ENCODE results near the gene CELF1. TPM values are rescaled to one million over a fixed set of nuclear protein-coding genes. Genes with fewer than 3 reads are reported as not detected.

Gene CELF1
- total and polyA plus RNA-seq, 2 of the 13 experiments (the other 11 are each of a cell fraction or from before 2014, with no cell fraction given): 69.0 to 80.1 TPM

GRCh38 chr11:47565340-47566148 is 12.6 kb upstream of the CELF1 start, which contains the start of gene PTPMT1 (continued):
- no peak for TF ChIP-seq DPF2 (CRISPR knock-in tag; IDR thresholded peaks at IDR 0.05; ENCODE audit: borderline replicate concordance, low read depth)
- TF ChIP-seq CCAR2 (optimal IDR thresholded peaks at IDR 0.05; ENCODE audit: low read depth, low read length): no peak
- TF ChIP-seq NFE2L1 (CRISPR knock-in tag; IDR thresholded peaks at IDR 0.05; ENCODE audit: borderline replicate concordance): no peak
- no peak for TF ChIP-seq ESRRA (CRISPR knock-in tag; IDR thresholded peaks at IDR 0.05; ENCODE audit: low read depth)
- TF ChIP-seq PATZ1 (CRISPR knock-in tag; IDR thresholded peaks at IDR 0.05): peak; percentile 63
- no peak for TF ChIP-seq RFX1 (IDR thresholded peaks at IDR 0.05)
- no peak for TF ChIP-seq NCOR1 (IDR thresholded peaks at IDR 0.05; ENCODE audit: borderline replicate concordance, low read length)
- TF ChIP-seq KLF12 (CRISPR knock-in tag; IDR thresholded peaks at IDR 0.05; ENCODE audit: borderline replicate concordance): peak; percentile 76; the same call in 1 of the 2 replicates
- TF ChIP-seq ATF7 (IDR thresholded peaks at IDR 0.05): no peak
- TF ChIP-seq ATF7 (CRISPR knock-in tag; IDR thresholded peaks at IDR 0.05): no peak
- peak; percentile 67; the same call in 1 of the 2 replicates for TF ChIP-seq MAZ (IDR thresholded peaks at IDR 0.05; ENCODE audit: borderline replicate concordance, low read depth, low read length)
- peak; percentile 80 for TF ChIP-seq MAZ (CRISPR knock-in tag; IDR thresholded peaks at IDR 0.05; ENCODE audit: low read depth)
- TF ChIP-seq ZNF263 (CRISPR knock-in tag; IDR thresholded peaks at IDR 0.05): no peak
- TF ChIP-seq DNMT1 (CRISPR knock-in tag; IDR thresholded peaks at IDR 0.05): no peak
- no peak for TF ChIP-seq BRF2 (CRISPR knock-in tag; IDR thresholded peaks at IDR 0.05)
- TF ChIP-seq, protein P1, sequence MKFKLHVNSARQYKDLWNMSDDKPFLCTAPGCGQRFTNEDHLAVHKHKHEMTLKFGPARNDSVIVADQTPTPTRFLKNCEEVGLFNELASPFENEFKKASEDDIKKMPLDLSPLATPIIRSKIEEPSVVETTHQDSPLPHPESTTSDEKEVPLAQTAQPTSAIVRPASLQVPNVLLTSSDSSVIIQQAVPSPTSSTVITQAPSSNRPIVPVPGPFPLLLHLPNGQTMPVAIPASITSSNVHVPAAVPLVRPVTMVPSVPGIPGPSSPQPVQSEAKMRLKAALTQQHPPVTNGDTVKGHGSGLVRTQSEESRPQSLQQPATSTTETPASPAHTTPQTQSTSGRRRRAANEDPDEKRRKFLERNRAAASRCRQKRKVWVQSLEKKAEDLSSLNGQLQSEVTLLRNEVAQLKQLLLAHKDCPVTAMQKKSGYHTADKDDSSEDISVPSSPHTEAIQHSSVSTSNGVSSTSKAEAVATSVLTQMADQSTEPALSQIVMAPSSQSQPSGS (CRISPR knock-in tag; IDR thresholded peaks at IDR 0.05): 0 out of 2 replicates have a peak, but pooled peaks have one; percentile 31
- TF ChIP-seq MAFF (IDR thresholded peaks at IDR 0.05; ENCODE audit: low read depth, low read length): no peak
- TF ChIP-seq MLLT10 (CRISPR knock-in tag; IDR thresholded peaks at IDR 0.05): no peak
- TF ChIP-seq, protein P2, sequence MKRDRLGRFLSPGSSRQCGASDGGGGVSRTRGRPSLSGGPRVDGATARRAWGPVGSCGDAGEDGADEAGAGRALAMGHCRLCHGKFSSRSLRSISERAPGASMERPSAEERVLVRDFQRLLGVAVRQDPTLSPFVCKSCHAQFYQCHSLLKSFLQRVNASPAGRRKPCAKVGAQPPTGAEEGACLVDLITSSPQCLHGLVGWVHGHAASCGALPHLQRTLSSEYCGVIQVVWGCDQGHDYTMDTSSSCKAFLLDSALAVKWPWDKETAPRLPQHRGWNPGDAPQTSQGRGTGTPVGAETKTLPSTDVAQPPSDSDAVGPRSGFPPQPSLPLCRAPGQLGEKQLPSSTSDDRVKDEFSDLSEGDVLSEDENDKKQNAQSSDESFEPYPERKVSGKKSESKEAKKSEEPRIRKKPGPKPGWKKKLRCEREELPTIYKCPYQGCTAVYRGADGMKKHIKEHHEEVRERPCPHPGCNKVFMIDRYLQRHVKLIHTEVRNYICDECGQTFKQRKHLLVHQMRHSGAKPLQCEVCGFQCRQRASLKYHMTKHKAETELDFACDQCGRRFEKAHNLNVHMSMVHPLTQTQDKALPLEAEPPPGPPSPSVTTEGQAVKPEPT (CRISPR knock-in tag; IDR thresholded peaks at IDR 0.05; ENCODE audit: low read depth): no peak
- TF ChIP-seq MXI1 (IDR thresholded peaks at IDR 0.05; ENCODE audit: borderline replicate concordance, low read depth, low read length): peak; percentile 49; the same call in 1 of the 3 replicates
- peak; percentile 20; the same call in 1 of the 2 replicates for TF ChIP-seq REPIN1 (CRISPR knock-in tag; IDR thresholded peaks at IDR 0.05; ENCODE audit: borderline replicate concordance, low read depth)
- TF ChIP-seq FOXP1 (IDR thresholded peaks at IDR 0.05): no peak
- no peak for TF ChIP-seq FOXP1 (CRISPR knock-in tag; IDR thresholded peaks at IDR 0.05)
- no peak for TF ChIP-seq ZFP36L2 (CRISPR knock-in tag; IDR thresholded peaks at IDR 0.05)
